HEK293 (cell line): ENCODE data around the gene SDF2.

ENCODE experiments used
- CTCF ChIA-PET: fragments of 350-600 bp; formaldehyde crosslinking; extraction: SDS; loops from one replicate; lab custom pipeline; 2021; ENCODE audit warnings: antibody characterized with exemption; lab: Yijun Ruan, JAX
- POLR2A ChIA-PET: fragments of 300-600 bp; formaldehyde crosslinking; extraction: SDS; loops from one replicate; lab custom pipeline; 2020; ENCODE audit warnings: antibody characterized with exemption, inconsistent platforms; lab: Yijun Ruan, JAX
- H3K27ac ChIP-seq: fragments of 200-500 bp; sonication (Bioruptor generic); 2 replicates; pipeline ENCODE4 v1.5.1; 2014; ENCODE audit warnings: low read depth, low read length, control low read depth, inconsistent platforms; ENCODE audit errors: extremely low read depth
- H3K36me3 ChIP-seq, 2 experiments: fragments of 200-500 bp in 1 of 2; sonication (Bioruptor generic) in 1 of 2; 1 replicate in 1 of 2; 2 replicates in 1 of 2; pipeline ENCODE4 v1.5.1; 2014 to 2017; ENCODE audit warnings: inconsistent platforms in 2 of 2, low read length in 2 of 2; ENCODE audit not compliant: control insufficient read depth in 2 of 2, insufficient read depth in 1 of 2
- H3K4me1 ChIP-seq: fragments of 200-500 bp; sonication (Bioruptor generic); 2 replicates; pipeline ENCODE4 v1.5.1; 2014; ENCODE audit warnings: mild to moderate bottlenecking, low read length, inconsistent platforms; ENCODE audit not compliant: control insufficient read depth, insufficient read depth
- H3K4me3 ChIP-seq: 2 replicates; pipeline ENCODE4 v1.5.1; 2011; ENCODE audit warnings: low read depth, mild to moderate bottlenecking, control low read depth, low read length, moderate library complexity
- H3K9me3 ChIP-seq: fragments of 200-500 bp; sonication (Bioruptor generic); 2 replicates; pipeline ENCODE4 v1.5.1; 2014; ENCODE audit warnings: low read depth, low read length, inconsistent platforms; ENCODE audit not compliant: control insufficient read depth, insufficient read depth
- CTCF ChIP-seq: fragments of 450-650 bp; formaldehyde crosslinking; IDR thresholded peaks from 2 replicates; pipeline ENCODE4 v1.5.1; 2016; ENCODE audit warnings: missing biosample characterization, missing genetic modification characterization
- EGR2 ChIP-seq: fragments of 450-650 bp; formaldehyde crosslinking; IDR thresholded peaks from 2 replicates; pipeline ENCODE4 v1.5.1; 2016; ENCODE audit warnings: low read depth, missing biosample characterization, missing genetic modification characterization
- GFI1B ChIP-seq: fragments of 450-650 bp; formaldehyde crosslinking; IDR thresholded peaks from 2 replicates; pipeline ENCODE4 v1.5.1; 2016; ENCODE audit warnings: missing biosample characterization, missing genetic modification characterization
- GLI2 ChIP-seq: fragments of 450-650 bp; formaldehyde crosslinking; IDR thresholded peaks from 2 replicates; pipeline ENCODE4; 2017; ENCODE audit warnings: missing biosample characterization, missing genetic modification characterization, low read depth, borderline replicate concordance
- IKZF3 ChIP-seq: fragments of 450-650 bp; IDR thresholded peaks from 2 replicates; pipeline ENCODE4 v1.5.0; 2018; ENCODE audit warnings: missing biosample characterization, mild to moderate bottlenecking, missing genetic modification characterization, moderate library complexity
- PRDM4 ChIP-seq: fragments of 450-650 bp; formaldehyde crosslinking; IDR thresholded peaks from 2 replicates; pipeline ENCODE4 v1.5.1; 2017; ENCODE audit warnings: missing biosample characterization, missing genetic modification characterization
- SP3 ChIP-seq: fragments of 450-650 bp; formaldehyde crosslinking; IDR thresholded peaks from 2 replicates; pipeline ENCODE4 v1.5.1; 2016; ENCODE audit warnings: missing biosample characterization, missing genetic modification characterization
- YY2 ChIP-seq: fragments of 450-650 bp; formaldehyde crosslinking; IDR thresholded peaks from 2 replicates; pipeline ENCODE4 v1.5.1; 2016; ENCODE audit warnings: missing biosample characterization, missing genetic modification characterization
- ZFHX2 ChIP-seq: fragments of 450-650 bp; formaldehyde crosslinking; conservative IDR thresholded peaks from 2 replicates; pipeline ENCODE4 v1.5.1; 2016; ENCODE audit warnings: missing biosample characterization, missing genetic modification characterization
- ZFP41 ChIP-seq: fragments of 450-650 bp; formaldehyde crosslinking; IDR thresholded peaks from 2 replicates; pipeline ENCODE4 v1.5.1; 2016; ENCODE audit warnings: missing biosample characterization, missing genetic modification characterization, borderline replicate concordance
- ZNF10 ChIP-seq: fragments of 450-650 bp; formaldehyde crosslinking; IDR thresholded peaks from 2 replicates; pipeline ENCODE4 v1.5.1; 2017; ENCODE audit warnings: missing biosample characterization, missing genetic modification characterization
- ZNF146 ChIP-seq: fragments of 450-650 bp; formaldehyde crosslinking; IDR thresholded peaks from 2 replicates; pipeline ENCODE4 v1.5.1; 2016; ENCODE audit warnings: missing biosample characterization, missing genetic modification characterization
- ZNF184 ChIP-seq: fragments of 450-650 bp; IDR thresholded peaks from 2 replicates; pipeline ENCODE4 v1.5.1; 2018; ENCODE audit warnings: missing biosample characterization, mild to moderate bottlenecking, missing genetic modification characterization
- ZNF26 ChIP-seq: fragments of 450-650 bp; formaldehyde crosslinking; IDR thresholded peaks from 2 replicates; pipeline ENCODE4 v1.5.1; 2016; ENCODE audit warnings: missing biosample characterization, missing genetic modification characterization
- ZNF335 ChIP-seq: fragments of 450-650 bp; formaldehyde crosslinking; conservative IDR thresholded peaks from 2 replicates; pipeline ENCODE4 v1.5.1; 2016; ENCODE audit warnings: missing biosample characterization, missing genetic modification characterization
- ZNF394 ChIP-seq: fragments of 450-650 bp; formaldehyde crosslinking; IDR thresholded peaks from 2 replicates; pipeline ENCODE4 v1.5.1; 2016; ENCODE audit warnings: missing biosample characterization, missing genetic modification characterization, mild to moderate bottlenecking, moderate library complexity, borderline replicate concordance
- ZNF558 ChIP-seq: fragments of 450-650 bp; formaldehyde crosslinking; IDR thresholded peaks from 2 replicates; pipeline ENCODE4 v1.5.1; 2016; ENCODE audit warnings: missing biosample characterization, missing genetic modification characterization
- ZNF600 ChIP-seq: fragments of 450-650 bp; formaldehyde crosslinking; IDR thresholded peaks from 2 replicates; pipeline ENCODE4 v1.5.1; 2016; ENCODE audit warnings: missing biosample characterization, missing genetic modification characterization
- ZNF621 ChIP-seq: fragments of 450-650 bp; formaldehyde crosslinking; IDR thresholded peaks from 2 replicates; pipeline ENCODE4 v1.5.1; 2017; ENCODE audit warnings: missing biosample characterization, missing genetic modification characterization
- ZNF830 ChIP-seq: fragments of 450-650 bp; IDR thresholded peaks from 2 replicates; pipeline ENCODE4 v1.5.0; 2018; ENCODE audit warnings: missing biosample characterization, missing genetic modification characterization, low read depth, mild to moderate bottlenecking, moderate library complexity
- ZSCAN23 ChIP-seq: fragments of 450-650 bp; formaldehyde crosslinking; IDR thresholded peaks from 2 replicates; pipeline ENCODE4 v1.5.1; 2016; ENCODE audit warnings: missing biosample characterization, missing genetic modification characterization
- TF ChIP-seq, protein P1 (sequence below): fragments of 450-650 bp; formaldehyde crosslinking; IDR thresholded peaks from 2 replicates; pipeline ENCODE4 v1.5.1; 2016; ENCODE audit warnings: missing biosample characterization, missing genetic modification characterization
- TF ChIP-seq, protein P2 (sequence below): fragments of 450-650 bp; formaldehyde crosslinking; IDR thresholded peaks from 2 replicates; pipeline ENCODE4 v1.5.1; 2017; ENCODE audit warnings: missing biosample characterization, missing genetic modification characterization
- TF ChIP-seq, protein P3 (sequence below): fragments of 450-650 bp; formaldehyde crosslinking; IDR thresholded peaks from 2 replicates; pipeline ENCODE4 v1.5.1; 2016; ENCODE audit warnings: missing biosample characterization, missing genetic modification characterization
- TF ChIP-seq, protein P4 (sequence below): fragments of 450-650 bp; formaldehyde crosslinking; IDR thresholded peaks from 2 replicates; pipeline ENCODE4 v1.5.1; 2016; ENCODE audit warnings: missing biosample characterization, missing genetic modification characterization

SDF2 gene

GRCh38 chr17:28643983-28644786, 17.5 kb downstream of the SDF2 start:
- Histone ChIP-seq H3K36me3 (peaks cover 49 to 59% of the 10 kb centered on the region in 2 experiments), H3K27ac (peak overlapping the region; percentile 55), H3K4me3 (peak overlapping the region; percentile 70), H3K4me1 (peaks cover 5% of the 10 kb centered on the region), H3K9me3 (no peaks in the 10 kb centered on the region)
- ChIA-PET CTCF (interaction anchor here (0.6 to 3.6 kb wide), 33 partner anchors 9 to 481 kb away, joined by 3 to 42 read pairs (median 4); partner anchors contain the start of genes PROCA1, RSKR, SDF2 and SUPT6H), POLR2A (interaction anchor here (0.7 to 5.1 kb wide), 26 partner anchors 9 to 308 kb away, joined by 3 to 56 read pairs (median 4); partner anchors contain the start of genes NEK8, PHF12, PIGS and PROCA1)
- TF ChIP-seq ZNF621 (tag by site-specific recombination) (no peak), GFI1B (tag by site-specific recombination) (no peak), ZNF830 (no peak), SP3 (no peak; the same call in 1 of the 2 replicates), ZNF394 (tag by site-specific recombination) (no peak), ZFHX2 (no peak; the same call in 1 of the 2 replicates), CTCF (tag by site-specific recombination) (peak; percentile 57), YY2 (tag by site-specific recombination) (no peak), EGR2 (no peak), ZNF335 (tag by site-specific recombination) (peak; percentile 87), ZSCAN23 (tag by site-specific recombination) (no peak), ZNF146 (tag by site-specific recombination) (no peak), ZNF10 (tag by site-specific recombination) (no peak), IKZF3 (tag by site-specific recombination) (no peak), ZNF600 (peak; percentile 58), ZNF184 (tag by site-specific recombination) (no peak), PRDM4 (peak; percentile 69), GLI2 (tag by site-specific recombination) (no peak), ZNF558 (no peak), ZFP41 (tag by site-specific recombination) (no peak), ZNF26 (tag by site-specific recombination) (no peak)
- TF ChIP-seq, protein P1, sequence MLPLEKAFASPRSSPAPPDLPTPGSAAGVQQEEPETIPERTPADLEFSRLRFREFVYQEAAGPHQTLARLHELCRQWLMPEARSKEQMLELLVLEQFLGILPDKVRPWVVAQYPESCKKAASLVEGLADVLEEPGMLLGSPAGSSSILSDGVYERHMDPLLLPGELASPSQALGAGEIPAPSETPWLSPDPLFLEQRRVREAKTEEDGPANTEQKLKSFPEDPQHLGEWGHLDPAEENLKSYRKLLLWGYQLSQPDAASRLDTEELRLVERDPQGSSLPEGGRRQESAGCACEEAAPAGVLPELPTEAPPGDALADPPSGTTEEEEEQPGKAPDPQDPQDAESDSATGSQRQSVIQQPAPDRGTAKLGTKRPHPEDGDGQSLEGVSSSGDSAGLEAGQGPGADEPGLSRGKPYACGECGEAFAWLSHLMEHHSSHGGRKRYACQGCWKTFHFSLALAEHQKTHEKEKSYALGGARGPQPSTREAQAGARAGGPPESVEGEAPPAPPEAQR (tag by site-specific recombination): no peak
- TF ChIP-seq, protein P2, sequence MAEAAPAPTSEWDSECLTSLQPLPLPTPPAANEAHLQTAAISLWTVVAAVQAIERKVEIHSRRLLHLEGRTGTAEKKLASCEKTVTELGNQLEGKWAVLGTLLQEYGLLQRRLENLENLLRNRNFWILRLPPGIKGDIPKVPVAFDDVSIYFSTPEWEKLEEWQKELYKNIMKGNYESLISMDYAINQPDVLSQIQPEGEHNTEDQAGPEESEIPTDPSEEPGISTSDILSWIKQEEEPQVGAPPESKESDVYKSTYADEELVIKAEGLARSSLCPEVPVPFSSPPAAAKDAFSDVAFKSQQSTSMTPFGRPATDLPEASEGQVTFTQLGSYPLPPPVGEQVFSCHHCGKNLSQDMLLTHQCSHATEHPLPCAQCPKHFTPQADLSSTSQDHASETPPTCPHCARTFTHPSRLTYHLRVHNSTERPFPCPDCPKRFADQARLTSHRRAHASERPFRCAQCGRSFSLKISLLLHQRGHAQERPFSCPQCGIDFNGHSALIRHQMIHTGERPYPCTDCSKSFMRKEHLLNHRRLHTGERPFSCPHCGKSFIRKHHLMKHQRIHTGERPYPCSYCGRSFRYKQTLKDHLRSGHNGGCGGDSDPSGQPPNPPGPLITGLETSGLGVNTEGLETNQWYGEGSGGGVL (tag by site-specific recombination): 0 out of 2 replicates have a peak, but pooled peaks have one; percentile 57
- TF ChIP-seq, protein P3, sequence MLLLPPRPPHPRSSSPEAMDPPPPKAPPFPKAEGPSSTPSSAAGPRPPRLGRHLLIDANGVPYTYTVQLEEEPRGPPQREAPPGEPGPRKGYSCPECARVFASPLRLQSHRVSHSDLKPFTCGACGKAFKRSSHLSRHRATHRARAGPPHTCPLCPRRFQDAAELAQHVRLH (tag by site-specific recombination): no peak
- TF ChIP-seq, protein P4, sequence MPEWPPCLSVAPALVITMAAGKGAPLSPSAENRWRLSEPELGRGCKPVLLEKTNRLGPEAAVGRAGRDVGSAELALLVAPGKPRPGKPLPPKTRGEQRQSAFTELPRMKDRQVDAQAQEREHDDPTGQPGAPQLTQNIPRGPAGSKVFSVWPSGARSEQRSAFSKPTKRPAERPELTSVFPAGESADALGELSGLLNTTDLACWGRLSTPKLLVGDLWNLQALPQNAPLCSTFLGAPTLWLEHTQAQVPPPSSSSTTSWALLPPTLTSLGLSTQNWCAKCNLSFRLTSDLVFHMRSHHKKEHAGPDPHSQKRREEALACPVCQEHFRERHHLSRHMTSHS: no peak
